Stimulated activated CD8-positive, alpha-beta memory T cell treated with anti-CD3 and anti-CD28 coated beads, Interleukin-7, amount 100 ng/mL, for 4 hours (primary cell): ENCODE measurements around the gene BRINP2.

Experiments used
- DNase-seq, 2 donors: peaks; one replicate each; pipeline ENCODE4 v3.0.0-alpha.2; 2020; ENCODE audit warnings: low read depth in 2 of 2

Gene BRINP2

DNA sequence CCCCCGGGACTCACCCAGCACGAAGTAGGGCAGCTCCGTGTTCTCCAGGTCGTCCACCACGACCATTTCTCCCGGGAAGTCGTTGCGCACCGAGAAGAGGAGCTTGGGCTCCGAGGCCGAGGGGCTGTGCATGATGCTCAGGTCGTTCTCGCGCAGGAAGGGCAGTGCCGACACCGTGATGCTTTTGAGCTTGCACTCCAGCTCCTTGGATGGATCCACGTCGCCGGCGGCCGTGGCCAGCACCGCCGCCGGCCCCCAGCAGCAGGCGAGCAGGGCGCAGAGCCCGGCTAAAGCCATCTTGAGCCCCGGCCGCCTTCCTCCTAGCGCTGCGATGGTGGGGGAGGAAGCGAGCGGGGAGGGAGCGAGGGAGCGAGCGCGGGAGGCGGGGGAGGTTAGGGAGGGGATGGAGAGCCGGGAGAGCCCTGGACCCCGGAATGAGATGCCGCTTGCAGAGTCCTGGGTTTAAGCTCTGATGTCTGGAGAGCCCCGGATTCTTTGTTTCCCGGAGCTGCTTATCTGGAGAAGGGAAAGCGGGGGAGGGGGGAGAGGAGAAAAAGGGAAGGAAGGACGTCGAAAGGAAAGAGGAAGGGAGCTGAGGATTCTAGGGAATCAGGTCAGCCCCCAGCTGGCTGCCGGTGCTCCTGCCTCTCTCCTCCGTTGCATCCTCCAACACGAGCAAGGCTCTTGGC, 6.2 kb upstream of the BRINP2 start, which contains the start of gene ASTN1:
Gene ASTN1 (minus strand): TSS at position 333 of the 689 bp plus-strand sequence. CDS start 36 bp downstream, at position 297.
- no peak for DNase-seq

DNA sequence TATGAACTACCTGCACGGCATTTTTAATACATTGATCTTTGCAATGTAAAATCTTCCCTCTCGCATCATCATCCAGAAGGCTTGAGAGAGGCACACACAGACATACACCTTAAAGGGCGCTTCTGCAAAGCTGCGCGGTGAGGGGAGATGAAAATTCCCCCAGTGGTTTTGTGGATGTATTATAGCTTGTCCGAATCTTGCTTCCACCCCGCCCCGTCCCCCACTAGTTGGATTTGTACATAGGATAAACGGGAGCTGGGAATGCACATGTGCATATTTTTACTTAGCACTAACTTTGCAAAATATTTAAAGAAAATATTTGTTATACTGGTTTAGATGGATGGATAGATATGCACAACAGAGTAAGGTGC, 5.7 kb upstream of the BRINP2 start:
- DNase-seq = no peak

DNA sequence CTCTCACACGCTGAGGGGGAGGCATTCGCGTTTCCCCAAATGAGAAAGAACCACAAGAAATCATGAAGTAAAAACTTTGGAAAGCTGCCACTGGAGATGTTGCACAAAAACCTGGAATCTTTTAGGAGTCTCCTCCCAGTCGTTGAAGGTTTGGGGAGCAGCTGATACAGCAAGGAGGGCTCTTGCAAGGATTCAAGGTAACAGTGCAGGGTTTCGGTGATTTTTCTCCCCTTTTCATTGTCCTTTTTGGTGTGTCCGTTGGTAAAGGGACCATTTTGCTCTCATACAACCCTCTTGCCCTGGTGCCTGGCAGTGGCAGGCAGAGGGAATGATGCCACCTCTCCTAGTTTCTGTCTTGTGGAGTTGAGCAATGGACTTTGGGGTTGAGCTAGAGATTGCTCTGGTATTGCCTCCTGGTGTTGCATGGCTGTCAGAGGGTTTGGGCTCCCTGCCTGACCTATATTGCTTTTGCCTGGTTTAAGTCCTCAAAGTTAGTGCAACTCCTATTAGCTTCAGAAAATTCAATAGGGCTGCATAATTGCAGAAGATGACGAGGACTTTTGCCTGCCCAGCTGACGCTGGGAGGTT, 872 bp downstream of the BRINP2 start:
- no peak for DNase-seq

DNA sequence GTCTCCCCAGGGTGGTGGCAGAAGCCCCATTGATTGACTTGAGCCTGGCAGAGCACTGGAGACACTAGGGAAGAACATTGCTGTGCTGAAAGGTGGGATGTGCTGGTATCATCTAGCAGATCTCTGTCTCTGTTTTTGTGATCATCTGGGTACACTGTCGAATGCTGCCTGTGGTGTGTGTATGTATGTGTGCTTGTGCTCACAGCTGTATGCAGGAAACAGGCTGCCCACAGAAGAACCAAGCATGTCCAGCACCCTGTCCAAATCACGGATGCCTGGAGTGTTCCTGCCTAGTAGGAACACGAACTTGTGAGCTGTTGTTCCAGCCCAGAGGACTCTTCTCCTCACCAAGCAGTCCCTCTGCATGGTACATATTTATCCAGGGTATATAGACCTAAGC, 1.5 kb downstream of the BRINP2 start:
- no peak for DNase-seq

DNA sequence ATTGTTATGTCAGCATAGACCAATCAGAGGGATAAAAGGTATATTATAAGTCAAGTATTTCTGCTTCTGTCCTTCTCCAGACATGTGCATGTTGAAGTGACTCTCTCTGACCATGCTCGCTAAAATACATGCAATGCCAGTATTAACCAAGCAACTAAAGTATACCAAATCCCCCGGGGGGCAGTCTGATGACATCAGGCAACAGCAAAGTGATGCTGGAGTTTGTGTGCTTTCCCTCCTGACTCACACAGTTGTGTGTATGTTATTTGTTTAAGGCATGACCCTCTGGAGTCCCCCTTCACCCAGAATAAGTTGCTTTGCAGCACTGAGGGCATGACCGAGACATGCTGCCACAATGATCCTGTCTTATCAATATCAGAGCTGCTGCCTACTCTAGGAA, 2.1 kb downstream of the BRINP2 start:
- no peak for DNase-seq

DNA sequence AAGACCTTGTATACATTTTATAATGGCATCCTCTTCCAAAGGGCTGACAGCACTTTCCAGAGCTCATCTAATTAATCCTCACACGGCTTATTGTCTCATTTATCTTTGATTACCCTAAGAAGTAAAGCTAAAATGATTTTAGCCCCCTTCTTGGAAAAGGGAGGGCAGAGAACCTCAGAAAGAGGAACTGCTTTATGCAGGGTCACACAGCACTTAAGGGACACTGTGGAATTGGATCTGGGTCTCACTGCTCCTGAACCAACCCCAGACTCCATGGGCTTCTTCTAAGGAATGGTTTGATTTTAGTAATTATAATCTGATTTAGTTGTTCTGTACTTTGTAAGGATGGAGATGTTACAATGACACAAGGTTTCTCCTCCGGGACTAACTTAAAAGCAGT, 3.2 kb downstream of the BRINP2 start:
- no peak for DNase-seq

DNA sequence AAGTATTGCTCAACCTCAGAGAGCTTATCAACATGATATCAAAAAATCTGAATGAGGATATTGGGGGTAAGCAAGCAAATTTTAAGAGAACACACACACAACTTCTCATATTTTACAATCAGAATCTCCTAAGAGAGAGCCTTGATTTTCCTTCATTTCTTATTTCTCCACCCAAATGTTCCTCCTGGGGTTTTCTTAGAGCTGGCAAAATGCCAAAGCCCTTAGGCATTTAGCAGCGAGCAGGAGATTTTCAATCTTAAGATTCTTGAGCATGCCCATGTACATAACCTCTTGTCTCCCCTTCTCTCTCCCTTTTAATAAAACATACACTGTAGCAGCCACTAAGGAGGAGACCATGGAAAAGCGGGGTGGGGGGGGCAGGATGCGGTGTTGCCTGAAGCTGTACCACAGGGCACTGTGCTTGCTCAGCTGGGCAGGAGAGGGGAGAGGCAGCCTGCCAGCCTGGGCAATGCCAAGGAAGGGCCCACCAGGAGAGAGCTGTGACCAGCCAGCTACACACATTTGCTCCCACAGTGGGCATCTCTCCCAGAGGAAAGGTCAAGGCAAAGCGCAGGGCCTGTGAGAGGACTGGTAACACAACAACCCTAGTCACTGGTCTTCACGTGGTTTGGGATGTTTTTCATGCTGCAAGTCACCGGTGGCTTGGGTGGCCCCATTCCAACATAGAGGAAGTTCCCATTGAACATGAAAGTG, 4.3 kb downstream of the BRINP2 start:
- no peak for DNase-seq

DNA sequence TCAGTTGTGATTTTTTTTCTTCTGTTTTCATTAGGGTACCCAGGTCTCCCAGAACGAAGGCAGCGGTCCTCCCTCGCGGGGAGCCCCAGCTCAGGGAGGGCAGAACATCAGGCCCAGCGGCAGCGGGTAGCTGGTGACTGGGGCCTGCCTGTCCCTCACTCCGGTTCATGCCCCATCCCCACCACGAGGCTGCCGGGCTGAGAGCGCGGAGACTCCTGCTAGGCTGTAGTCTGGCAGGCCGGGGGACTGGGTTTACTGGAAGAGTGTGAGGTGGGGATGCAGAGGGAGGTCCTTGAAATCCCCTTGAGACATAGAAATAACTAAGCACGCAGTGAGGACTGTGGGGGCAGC, 10.5 kb downstream of the BRINP2 start:
- DNase-seq = no peak

DNA sequence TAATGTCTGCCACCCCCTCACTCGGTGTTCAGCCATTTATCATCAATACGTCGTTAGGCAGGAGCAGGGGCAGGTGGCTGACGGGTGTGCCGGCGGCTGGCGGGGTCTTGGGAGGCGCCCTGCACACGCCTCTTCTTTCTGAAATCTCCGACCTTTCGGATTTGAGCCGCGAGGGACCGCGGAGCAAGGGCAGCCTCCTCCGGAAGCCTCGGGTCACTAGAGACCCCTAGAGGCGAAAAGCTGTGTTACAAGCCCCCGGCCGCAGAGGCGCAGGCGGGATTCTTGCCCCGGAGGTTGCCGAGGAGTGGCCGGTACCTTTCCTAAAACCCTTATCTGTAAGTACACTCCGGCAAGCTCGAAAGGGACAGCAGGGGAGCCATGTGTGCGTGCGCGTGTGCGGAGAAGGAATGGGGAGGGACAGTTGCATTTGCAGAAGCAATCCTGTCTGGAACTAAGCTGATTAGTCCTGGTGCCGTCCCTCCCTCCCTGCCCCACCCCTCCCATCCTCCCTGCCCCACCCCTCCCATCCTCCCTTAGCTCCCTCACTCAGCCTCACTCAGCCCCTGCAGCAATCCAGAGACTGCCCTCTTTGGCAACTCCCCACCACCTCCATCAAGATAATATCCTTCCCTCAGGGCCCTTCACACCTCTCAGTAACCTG, 11.0 kb downstream of the BRINP2 start:
- DNase-seq = no peak

DNA sequence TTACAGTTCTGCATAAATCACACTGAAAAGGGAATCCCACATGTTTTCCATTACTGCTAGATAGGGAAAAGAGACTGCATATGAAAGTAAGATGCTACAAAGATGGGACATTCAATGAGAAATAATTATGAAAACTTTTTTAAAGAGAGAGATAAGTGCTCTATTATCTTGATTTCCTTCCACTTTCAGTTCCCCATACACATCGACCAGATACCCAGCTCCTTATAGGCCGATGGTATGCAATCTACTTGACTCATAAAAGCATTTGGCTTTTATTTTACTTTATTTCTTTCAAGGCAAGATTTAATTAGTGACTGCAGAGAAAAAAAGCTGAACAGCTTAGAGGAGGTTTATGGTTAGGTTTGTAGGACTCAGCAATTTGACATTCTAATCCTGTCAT, 13.1 kb downstream of the BRINP2 start:
- DNase-seq = no peak

DNA sequence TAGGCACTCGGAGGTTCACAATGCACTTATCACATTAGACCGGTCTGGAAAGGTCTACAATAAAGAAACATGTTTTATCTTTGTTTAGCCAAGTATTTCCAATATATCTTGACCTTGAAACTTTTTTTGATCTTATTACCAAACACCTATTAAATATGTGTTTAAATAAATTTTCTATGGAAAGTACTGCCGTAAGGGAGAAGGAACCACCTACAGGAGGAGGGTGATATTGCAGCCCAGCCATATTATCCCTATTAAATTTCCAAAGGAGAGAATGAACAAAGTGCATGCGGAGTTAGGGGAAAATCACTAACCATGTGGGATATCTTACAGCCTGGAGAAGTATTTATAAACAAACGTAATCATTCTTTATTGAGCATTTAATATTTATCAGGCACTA, 14.5 kb downstream of the BRINP2 start:
- DNase-seq = no peak

DNA sequence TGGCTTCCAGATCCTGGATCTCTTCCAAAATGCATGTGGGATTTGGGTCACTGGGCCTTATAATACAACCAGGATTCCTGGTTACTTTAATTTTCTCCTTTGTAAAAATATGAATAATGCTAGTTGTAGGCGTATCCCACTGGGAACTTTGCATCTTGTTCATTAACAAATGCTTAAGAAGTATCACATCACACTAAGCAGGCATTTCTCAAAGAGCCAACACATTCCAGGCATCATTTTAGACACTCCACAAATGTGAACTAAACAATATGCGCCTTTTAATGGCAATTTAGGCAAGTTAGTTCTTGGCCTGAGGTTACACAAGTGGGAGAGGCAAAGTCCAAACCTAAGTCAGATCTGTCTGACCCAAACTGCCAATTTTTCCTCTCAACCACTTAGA, 15.9 kb downstream of the BRINP2 start:
- DNase-seq = no peak

DNA sequence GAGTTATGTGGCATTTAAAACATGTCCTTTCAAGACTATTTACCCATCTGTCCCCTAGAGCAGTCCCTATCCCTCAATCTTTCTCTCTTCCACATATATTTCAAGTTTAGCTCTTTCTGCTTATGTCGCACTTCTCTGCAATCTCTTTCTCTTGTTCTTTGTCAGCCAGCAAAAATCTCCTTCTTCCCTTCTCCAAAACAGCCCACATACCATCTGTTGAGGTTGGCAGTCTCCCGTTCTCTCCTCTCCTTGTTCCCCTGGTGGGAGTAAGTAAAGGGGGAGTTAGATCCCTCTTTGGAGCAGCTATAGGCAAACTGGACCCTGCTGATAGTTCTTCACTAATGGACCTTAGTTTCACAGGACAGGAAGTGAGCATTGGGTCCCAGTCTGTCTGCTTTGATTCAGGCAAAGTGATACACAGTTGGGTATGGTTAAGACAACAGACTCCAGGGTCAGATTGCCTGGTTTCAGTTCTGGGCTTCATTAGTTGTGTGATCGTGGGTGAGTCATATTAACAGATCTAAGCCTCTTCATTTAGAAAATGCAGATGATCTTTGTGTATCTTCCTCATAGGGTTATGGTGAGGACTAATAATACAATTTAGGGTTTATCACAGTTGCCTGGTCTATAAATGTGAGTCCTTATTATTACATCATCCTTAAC, 19.7 kb downstream of the BRINP2 start:
- no peak for DNase-seq

DNA sequence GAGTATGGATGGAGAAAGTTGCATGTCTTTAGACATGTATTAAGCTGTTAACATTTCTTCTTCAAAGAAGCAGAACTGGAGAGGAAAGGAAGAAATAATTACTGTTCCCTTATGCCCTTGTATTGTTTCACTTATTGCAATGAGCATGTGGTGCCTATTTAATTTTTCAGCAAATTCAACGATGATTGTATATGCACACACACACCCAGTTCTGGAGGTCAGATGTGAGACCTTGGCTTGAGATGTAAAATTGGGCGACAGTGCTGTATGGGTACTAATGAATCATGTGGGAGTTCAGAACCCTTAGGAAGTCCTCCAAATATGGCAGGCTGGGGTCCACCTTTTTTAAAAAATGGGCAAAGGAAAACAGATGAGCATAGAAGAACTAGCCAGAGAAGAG, 27.5 kb downstream of the BRINP2 start:
- DNase-seq = no peak

DNA sequence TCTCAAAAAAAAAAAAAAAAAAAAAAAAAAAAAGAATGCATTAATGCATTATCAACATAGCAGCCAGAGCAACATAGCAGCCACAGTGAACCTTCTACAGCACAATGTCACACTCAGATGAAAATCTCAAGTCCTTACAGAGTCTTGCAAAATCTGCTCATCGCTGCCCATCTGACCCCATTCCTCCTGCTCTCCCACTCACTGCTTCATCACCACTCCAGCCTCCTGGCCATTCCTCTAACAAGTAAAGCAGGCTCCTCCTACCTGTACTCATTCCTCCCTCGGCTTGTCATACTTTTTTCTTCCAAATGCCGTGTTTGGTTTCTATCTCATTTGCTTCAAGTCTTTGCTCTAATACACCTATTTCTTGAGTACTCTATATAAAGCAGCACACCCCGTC, 29.5 kb downstream of the BRINP2 start:
- DNase-seq = no peak

DNA sequence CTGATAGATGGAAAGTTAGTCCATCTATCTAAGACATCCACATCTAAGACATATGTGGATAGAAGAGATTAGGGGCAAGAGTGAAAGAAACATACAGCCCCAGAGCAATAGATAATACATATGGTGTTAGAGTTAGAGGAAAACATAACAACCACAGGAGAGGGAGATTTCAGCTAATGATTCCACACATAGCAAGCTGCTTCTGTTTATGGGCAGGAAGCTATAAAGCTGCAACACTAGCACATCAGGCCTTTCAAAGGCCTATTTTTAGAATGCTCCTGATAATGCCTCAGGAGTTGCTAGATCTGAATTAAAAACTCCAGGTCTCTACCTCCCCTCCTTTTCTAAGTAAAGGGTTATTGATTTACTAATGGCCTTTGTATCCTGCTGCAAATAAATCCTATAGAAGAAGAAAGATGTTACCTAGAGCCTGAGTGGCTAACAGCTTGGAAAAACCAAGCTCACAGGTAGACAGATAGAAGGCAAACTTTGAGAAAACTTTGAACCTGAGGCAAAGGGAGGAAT, 36.1 kb downstream of the BRINP2 start:
- DNase-seq = no peak

DNA sequence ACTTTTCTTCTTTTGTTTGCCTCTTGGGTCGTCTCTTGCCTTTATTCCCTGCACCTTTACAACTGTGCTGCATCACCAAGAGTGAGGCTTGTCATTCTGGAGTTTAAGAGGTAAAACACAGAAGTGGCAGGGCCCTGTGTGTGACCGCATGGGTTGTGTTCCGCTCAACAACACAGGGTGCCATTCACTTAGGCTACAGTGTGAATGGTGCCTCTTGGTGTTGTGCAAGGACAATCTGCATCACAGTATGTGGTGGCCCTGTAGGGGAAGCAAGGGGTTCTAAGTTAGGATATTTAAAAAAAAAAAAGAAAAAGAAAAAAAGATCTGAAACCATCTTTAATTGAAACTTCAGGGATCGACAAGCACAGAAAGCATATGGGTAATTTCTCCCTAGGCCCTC, 38.2 kb downstream of the BRINP2 start:
- no peak for DNase-seq

DNA sequence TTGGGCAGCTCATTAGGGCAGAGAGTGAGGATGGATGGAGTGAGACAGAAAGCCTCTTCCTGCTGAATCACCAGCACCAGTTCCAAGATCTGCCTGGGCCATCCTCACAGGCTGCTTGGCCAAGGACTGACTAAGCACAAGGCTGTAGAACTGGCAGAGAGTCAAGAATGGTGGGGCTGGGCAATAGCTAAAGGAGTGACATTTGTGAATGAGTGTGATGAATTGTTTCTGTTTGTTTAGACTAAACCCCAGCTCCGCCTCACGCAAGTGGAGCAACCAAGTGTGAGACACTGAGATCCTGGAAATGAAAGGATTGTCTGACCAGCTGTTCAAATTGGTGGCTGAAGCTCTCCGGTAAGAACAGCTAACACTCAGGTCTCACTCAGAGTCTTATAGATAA, 38.6 kb downstream of the BRINP2 start:
- DNase-seq = no peak

DNA sequence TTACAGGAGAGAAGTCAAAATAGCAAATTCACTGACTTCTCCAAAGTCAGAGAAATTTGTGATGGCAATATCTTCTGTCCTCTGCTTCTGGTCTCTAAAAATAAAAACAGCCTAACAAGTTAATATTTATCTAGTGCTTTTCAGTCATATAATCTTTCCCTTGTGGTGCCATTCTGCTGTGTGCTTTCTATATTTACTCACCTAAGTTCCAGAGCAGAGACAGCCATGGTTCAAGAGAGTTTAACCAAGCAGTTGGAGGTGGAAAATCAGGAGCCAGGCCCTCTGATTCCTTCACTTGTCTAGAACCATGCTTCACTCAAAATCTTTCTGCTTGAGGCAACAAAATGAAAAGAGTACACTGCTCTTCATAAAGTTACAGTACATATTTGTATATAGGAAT, 39.3 kb downstream of the BRINP2 start:
- DNase-seq = no peak

DNA sequence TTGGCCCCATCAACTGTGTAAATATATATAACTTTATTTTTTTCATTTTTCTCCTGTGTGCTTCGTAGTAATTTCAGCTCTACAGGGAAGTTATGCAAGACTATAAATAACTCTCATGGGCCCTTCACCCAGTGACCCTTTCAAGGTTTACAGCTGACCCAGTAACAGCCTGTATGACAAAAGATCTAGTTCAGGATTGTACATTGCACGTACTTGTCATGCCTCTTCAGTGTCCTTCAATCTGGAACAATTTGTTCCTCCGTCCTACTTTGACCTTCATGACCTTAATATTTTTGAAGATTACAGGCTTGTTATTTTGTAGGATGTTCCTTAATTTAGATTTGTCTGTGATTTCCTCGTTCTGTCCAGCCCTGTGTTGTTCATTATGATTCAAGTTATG, 40.5 kb downstream of the BRINP2 start:
- no peak for DNase-seq

DNA sequence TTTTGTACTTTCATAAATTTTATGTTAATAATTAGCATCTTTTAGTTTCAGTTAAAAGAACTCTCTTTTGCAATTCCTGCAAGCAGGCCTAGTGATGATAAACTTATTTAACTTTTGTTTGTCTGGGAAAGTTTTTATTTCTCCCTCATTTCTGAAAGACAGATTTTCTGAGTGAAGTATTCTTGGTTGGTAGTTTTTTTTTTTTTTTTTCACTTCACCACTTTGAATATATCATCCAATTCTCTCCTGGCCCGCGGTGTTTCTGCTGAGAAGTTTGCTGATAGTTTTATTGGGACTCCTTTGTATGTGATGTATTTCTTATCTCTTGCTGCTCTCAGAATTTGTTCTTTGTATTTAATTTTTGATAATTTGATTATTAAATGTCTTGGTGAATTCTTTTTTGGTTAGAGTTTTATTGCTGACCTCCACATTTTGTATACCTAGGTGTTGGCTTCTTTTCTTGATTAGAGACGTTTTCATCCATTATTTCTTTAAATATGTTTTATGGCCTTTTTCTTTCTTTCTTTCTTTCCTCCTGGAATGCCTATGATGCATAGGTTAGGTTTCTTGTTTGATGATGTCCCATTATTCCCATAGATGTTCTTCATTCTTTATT, 45.9 kb downstream of the BRINP2 start:
- no peak for DNase-seq
